NCI-H2081 (cell line): ENCODE measurements around the gene MYH14.

Experiments used
- DNase-seq, 2 experiments: peaks; one replicate each; lab custom pipeline; 2025; lab: John Stamatoyannopoulos, UW

The MYH14 gene

DNA sequence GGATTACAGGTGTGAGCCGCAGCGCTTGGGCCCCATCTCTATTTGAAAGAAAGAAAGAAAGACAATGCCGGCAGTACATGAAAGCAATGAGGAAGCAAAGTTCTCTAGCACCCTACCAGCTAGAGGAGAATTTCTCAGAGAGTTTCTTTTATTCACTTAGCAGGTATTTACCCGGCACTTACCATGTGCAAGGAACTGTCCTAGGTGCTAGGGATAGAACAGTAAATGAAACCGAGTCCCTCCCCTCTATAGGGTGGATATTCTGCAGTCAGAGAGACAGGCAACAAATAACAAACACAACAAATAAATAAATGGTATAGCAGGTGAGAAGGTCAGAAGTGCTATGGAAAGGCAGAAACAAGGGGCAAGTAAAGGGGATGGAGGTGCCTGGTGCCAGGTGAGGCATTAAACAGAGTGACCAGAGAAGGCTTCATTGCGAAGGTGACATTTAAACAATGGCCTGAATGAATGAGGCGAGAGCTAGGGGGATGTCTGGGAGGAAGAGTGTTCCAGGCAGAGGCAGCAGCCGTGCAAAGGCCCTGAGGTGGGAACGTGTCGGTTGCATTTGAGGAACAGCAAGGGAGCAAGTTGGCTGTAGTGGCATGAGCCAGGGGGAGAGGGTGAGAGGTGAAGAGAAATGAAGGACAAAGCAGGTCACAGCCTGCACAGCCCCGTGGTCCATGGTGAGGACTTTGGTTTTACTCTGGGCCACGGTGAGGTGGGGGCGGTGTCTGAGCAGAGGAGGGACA lies 10.8 kb upstream of the MYH14 start:
- DNase-seq: no peak

DNA sequence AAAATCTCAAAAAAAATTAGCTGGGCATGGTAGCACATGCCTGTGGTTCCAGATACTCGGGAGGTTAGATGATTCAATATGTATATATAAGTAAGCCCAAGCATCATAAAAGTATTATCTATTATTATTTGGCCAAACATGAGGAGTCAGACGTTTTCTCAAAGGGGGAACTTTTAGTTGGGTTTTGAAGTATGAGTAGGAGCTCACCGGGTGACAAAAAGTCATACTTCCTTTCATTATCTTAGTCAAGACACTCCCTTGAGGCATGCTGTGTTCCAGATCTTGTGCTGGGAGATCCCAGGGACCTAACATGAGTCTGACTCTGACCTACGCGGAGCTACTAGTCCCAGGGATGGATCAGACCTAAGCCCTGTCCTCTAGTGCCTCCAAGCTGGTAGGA lies 8.2 kb upstream of the MYH14 start:
- DNase-seq: no peak

DNA sequence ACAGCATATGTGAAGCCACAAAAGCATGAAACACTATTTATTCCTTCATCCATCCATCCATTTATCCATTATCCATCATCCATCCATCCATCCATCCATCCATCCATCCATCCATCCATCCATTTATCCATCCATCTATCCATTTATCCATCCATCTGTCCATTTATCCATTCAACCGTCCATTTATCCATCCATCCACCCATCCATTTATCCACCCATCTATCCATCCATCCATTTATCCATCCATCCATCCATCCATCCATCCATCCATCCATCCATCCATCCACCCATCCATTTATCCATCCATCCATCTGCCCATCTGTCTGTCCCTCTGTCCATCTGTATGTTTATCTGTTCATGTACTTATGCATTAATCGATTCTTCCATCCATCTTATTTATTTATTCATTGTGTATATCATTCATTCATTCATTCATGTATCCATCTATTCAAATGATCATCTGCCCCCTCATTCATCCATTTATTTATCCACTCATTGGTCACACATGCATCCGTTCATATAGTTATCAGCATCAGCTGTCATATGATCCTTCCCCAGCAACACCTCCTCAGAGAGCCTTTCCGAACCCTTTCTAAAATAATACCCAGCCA lies 7.0 kb upstream of the MYH14 start:
- no peak for DNase-seq

DNA sequence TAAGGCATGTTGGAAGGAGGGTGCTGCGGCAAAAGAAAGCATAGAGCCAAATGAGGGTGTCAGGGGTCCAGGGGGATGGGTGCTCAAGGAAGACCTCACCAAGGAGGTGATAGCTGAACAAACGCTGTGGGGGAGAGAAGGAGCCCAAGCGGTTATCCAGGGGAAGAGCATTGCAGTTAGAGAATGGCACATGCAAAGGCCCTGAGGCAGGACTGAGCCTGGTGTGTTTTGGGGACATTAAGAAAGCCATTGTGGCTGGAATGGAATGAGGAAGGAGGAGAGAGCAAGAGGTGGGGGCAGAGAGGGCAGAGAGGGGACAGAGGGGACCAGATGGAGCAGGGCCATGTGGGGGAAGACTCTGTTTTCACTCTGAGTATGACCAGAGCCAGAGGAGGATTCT lies 6.1 kb upstream of the MYH14 start:
- DNase-seq: no peak

DNA sequence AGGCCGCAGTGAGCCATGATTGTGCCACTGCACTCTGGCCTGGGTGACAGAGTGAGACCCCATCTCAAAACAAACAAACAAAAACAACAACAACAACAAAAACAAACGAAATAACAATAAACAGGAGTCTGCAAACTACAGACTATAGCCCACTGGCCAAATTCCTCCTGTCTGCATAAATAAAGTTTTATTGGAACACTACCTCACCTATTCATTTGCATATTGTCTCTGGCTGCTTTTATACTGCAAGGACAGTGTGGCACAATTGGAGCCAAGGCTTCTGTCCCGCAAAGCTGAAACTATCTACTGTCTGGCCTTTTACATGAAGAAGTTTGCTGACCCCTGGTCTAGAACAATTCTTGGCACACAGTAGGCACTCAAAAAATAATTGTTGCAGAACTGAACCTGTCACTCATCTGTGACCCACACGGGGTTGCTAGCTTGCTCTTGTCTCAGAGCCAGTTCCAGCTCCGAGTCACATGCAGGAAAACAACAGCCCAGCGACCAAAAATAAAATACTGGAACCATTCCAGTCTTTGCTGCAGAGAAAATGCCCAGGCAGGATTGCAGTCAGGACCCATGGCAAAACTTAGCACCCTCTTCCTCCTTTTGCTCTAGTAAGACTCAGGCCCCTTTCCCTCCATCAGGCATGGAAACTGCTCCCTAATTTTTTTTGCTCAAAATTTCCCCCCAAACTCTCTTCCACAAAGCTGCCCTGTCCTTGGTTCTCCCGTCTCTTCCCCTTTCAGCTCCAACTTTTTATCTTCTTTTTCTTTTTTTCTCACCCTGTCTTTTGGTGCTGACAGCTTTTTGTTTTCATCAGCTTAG lies 4.8 kb upstream of the MYH14 start:
- no peak for DNase-seq

DNA sequence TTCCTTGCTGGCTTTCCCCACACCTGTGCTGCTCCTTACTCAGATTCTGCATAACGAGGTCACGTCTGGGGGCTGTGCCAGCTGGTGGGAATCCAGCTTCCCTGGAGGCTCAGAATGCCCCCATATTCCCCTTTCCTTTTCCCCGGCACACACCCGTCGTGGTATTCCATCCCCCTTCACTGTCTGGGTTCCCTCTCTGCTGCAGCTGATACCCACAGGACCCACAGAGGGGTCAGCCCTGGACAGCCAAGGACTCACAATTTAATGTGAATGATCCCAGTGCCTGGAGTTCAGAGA lies 4.2 kb upstream of the MYH14 start:
- DNase-seq: no peak

DNA sequence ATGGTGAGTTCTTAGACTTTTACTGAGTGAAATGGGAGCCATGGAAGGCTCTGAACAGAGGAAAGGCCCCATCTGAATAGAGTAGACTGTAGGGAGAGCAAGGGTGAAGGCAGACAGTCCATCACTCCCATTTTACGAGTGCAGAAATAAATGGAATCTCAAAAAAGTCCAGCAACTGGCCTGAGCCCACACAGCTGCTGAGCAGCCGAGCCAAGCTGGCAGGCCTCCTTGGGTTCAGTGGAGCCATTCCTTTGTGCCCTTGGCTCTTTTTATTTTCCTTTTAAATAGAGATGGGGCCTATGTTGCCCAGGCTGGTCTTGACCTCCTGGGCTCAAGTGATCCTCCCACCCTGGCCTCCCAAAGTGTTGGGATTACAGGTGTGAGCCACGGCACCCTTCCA lies 1.0 kb upstream of the MYH14 start:
- DNase-seq: no peak

DNA sequence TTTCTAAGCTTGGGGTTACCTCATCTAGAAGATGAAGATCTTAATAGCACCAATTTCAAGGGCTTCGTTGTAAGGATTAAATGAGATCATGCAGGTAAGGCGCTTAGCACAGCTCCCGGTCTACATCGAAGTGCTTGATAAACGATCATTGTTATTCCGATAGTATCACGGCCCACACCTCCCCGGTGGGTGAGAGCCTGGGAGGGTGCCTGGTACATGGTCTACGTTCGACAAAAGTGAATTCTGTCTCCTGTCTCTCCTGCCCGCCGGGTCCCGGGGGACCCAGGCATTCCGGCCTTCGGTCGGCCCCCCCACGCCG lies 501 bp upstream of the MYH14 start:
- DNase-seq: no peak

DNA sequence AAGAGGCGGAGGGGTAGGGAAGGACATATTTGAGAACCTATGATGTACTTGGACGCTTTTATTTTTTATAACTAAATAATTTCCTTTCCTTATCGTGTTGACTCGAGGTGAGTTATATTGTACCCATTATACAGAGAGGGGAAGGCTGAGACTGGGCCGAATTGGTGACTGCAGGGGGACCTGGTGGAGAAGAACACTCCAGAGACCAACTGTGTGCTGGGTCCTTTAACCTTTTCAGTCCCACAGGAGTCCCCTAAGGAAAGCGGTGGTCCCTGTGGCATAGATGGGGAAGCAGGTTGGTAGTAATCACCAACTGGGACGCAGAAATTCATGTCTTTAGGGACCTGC lies 633 bp downstream of the MYH14 start:
- no peak for DNase-seq

DNA sequence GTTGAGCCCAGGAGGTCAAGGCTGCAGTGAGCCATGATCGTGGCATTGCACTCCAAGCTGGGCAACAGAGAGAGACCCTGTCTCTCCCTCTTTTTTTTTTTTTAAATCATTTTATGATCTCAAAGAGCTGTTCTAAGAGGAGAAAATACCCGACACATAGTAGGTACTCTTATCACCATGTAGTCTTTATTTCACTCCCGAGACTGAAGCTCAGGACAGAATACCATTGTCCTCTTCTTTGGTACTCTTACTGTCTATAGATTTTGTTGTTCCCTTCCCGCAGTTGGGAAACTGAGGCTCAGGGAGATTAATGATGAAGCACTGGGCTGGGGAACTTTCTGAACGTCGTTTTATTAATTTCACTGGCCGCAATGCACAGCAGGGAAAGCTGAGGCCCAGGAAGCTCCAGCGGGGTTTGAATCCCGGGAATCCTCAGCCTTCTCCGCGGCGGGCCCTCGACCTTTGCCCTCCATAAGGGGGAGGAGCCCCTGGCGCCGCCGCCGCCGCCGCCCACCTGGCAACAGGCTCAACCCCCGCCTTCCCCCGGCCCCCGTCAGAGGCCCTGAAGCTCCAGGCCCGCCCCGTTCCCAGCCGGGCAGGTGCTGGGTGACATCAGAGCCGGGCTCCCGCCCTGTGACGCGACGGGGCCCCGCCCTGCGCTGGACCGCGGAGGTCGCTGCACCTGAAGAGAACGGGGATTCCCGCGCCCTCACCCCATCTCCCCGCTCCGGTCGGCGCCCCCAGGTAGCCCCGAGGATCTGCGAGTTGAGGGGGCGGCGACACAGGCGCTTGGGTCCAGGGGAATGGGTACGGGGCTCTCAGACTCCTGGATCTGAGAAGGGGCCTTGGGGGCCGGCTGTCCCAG lies 1.6 kb downstream of the MYH14 start:
- peak in 1 of 2 experiments; percentile 14 for DNase-seq

DNA sequence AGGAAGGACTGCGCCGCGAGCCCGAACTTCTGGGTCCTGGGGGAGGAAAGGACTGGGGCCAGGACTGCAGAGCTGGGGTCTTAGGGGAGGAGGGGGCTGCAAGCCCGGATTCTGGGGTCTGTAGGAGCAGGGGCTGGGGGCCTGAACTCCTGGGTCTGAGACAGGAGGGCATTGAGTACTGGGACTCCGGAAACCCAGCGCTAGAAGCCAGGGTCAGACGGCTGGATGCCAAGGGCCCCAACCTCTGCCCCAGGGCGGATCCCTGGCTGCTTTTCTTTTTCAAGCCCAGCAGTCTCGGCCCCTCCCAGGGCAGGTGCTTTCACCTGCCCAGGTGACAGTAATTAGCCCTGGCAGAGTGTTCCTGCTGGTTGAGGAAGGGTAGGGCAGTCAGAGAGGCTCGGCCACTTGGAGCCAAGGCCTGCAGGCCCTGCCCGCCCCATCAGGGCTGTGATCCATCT lies 2.3 kb downstream of the MYH14 start:
- DNase-seq: peak in 1 of 2 experiments; percentile 5

DNA sequence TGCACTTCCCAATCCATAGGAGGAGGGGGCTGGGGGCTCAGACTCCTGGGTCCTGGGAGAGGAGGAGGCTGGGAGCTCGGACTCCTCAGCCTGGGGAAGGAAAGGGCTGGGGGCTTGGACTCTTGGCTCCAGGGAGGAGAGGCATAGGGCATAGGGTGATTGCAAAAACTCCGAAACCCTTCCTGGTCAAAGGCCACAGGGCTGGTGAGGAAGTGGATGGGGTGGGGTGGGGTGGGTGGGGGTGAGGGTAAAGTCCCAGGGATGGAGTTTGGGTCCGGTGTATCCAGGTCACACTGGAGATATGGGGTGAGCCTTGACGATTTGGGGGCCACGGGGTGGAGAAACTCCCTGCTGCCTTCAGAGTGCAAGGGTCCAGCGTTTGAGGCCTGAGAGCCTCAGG lies 2.8 kb downstream of the MYH14 start:
- no peak for DNase-seq

DNA sequence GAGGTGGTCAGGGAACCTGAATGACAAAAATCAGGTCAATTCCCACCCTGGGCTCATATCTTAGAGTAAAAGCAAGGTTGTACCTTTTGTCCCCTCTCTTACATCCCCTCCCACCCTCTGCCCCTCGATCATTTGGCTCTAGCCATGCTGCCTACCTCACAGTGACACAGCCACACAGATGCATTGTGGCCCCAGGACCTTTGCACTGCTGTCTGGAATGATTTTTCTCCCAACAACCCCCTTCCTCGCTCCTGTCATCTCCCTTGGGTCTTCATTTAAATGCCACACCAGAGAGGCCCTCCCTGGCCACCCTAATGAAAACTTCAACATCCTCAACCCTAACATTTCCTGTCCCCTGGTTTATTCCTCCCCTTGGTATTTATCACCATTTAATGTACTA lies 4.3 kb downstream of the MYH14 start:
- DNase-seq: no peak

DNA sequence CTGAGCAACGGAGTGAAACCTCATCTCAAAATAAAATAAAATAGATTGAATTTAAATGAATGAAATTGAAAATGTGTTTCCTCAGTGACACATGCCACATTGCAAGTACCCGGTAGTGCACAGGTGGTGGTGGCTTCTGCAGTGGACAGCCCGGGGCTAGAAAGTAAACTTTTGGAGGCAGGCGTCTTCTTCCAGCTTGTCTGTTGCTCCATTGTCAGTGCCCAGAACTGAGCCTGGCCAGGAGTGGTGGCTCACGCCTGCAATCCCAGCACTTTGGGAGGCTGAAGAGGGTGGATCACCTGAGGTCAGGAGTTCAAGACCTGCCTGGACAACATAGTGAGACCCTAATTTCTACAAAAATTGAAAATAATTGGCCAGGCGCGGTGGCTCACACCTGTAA lies 5.7 kb downstream of the MYH14 start:
- no peak for DNase-seq

DNA sequence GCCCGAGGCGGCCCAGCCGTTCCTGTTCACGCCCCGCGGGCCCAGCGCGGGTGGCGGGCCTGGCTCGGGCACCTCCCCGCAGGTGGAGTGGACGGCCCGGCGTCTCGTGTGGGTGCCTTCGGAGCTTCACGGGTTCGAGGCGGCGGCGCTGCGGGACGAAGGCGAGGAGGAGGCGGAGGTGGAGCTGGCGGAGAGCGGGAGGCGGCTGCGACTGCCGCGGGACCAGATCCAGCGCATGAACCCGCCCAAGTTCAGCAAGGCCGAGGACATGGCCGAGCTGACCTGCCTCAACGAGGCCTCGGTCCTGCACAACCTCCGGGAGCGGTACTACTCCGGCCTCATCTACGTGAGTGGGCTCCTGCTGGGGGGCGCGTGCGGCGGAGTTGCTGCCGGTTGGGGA lies 7.0 kb downstream of the MYH14 start:
- no peak for DNase-seq

DNA sequence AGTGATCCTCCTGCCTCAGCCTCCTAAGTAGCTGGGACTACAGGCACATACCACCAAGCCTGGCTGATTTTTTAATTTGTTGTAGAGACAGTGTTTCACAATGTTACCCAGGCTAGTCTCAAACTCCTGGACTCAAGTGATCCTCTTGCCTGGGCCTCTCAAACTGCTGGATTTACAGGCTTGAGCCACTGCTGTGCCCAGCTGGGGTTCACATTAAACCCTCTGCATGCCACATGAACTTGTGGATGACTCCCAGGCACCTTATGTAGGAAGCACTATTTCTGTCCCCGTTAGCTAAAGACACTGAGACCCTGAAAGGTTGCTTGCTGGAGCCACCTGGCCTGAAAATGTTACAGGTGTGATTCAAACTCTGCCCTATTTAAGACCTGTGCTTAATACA lies 10.5 kb downstream of the MYH14 start:
- no peak for DNase-seq

DNA sequence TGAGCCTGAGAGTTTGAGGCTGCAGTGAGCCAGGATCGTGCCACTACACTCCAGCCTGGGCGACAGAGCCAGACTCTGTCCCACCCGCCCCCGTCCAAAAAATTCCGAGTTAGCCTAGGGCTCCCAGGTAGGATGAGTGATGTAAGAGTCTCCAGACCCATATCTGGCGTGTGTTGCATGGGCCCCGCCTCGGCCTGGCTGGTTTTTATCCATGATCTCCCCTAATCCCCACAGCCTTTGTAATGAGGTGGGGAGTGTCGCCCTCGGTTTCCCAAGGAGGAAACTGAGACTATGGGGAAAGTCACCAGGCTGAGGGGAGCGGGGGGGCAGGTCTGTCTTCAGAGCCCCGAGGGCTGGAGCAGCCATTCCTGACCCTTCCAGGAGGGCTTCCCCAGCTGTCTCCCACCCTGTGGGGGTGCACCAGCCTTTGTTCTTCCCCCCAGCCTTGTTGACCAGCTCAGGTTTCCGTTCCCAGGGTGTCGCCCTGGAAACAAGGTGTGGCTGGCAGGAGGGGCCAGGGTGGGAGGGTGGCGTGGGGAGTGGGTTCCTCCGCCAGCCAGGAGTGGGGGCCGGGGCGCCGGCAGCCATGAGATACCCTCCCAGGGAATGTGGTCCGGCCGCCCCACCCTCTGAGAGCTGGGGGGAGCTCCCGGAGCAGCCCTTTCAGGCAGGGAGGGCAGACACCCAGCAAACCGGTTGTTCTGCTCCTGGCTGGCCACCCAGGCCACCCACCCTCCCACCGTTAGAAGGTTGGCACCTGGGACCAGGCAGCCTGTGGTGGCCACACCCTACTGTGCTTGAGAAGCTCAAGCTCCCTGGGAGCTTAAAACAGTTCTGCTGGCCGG lies 11.5 kb downstream of the MYH14 start:
- no peak for DNase-seq

DNA sequence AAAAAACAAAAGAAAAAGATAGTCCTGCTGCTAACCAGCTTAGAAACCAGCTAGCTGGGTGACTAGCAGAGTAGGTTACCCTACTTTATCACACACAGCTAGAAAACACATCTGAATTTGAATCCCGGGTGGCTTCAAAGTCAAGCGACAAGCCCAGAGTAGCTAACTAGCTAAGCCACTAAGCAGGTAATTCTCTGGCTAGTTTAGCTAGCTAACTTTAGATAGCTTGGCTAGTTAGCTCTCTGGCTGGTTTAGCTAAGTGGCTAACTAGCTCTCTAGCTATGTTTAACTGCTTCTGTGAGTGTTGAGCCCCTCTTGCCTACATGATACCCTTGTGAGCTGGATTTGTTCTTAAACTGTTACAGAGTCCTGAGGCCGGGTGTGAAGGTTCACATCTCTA lies 12.4 kb downstream of the MYH14 start:
- DNase-seq: no peak

DNA sequence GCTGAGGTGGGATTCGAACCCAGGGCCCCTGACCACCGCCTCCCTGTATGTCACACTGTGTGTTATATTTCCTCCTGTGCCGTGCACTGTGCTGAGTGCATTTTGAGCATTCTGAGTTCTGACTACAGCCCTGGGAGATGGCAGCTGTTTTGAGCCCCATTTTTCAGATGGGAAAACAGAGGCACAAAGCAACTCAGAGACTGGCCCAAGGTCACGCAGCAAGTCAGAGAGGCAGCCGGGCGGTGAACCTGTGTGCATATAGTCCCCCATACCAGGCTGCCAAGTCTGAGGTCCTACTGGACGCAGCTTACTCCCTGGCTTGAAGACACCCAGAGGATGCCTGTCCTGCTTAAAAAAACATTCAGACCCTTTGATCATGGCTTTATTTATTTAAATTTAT lies 17.7 kb downstream of the MYH14 start:
- DNase-seq: no peak

DNA sequence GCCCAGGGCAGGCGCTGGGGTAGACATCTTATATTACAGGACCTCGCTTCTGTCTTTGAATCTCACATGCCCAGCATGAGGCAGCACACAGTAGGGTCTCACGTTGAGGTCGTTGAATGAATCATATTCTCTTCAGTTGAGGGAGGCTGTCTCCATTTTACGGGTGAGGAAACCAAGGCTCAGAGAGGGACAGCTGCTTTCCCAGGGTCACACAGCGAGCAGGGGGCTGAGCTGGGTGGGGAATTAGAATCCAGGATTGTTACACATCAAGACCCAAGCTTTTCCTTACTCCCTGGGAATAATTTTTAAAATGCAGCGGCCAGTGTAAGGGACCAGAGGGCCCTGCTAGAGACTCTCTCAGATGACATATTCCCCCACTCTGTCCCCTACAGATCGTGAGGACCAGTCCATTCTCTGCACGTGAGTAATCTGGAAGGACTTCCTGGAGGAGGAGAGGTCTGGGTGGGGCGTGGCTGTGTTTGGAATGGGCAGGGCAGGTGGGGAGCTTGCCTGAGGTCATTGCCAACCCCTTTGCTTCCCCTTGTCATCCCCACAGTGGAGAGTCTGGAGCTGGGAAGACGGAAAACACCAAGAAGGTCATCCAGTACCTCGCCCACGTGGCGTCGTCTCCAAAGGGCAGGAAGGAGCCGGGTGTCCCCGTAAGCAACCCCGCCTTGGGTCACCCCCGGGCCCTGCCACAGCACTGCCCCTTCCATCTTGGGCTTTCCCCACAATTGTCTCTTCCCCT lies 19.4 kb downstream of the MYH14 start:
- no peak for DNase-seq

DNA sequence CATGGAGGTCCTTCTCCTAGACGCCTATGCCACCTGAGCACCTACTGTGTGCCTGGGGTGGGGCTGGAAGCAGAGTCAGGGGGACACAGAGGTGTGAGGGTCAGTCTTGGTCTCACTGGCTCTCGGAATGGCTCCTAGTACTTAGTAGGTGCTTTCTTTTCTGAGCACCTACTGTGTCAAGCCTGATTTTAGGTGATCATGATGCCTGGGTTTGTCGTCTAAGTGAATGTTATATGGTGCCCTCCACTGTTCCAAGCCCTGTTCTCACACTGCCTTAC lies 20.0 kb downstream of the MYH14 start:
- no peak for DNase-seq
